ENCODE measurements around the gene LRP2BP.

- TF ChIP-seq EZH2phosphoT487 (IDR thresholded peaks at IDR 0.05; ENCODE audit: low read length) = no peak
- TF ChIP-seq, protein P1, sequence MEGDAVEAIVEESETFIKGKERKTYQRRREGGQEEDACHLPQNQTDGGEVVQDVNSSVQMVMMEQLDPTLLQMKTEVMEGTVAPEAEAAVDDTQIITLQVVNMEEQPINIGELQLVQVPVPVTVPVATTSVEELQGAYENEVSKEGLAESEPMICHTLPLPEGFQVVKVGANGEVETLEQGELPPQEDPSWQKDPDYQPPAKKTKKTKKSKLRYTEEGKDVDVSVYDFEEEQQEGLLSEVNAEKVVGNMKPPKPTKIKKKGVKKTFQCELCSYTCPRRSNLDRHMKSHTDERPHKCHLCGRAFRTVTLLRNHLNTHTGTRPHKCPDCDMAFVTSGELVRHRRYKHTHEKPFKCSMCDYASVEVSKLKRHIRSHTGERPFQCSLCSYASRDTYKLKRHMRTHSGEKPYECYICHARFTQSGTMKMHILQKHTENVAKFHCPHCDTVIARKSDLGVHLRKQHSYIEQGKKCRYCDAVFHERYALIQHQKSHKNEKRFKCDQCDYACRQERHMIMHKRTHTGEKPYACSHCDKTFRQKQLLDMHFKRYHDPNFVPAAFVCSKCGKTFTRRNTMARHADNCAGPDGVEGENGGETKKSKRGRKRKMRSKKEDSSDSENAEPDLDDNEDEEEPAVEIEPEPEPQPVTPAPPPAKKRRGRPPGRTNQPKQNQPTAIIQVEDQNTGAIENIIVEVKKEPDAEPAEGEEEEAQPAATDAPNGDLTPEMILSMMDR (IDR thresholded peaks at IDR 0.05; ENCODE audit: low read length) = no peak
Measured at GRCh38 chr4:185429660-185430059, 33.9 kb upstream of the LRP2BP start.

All from MM.1S (cell line).